Adrenal gland (tissue), 5 donors: ENCODE results near the gene TUT4.

Source experiments
- CTCF ChIP-seq, 6 experiments: fragments of 450-650 bp in 4 of 6; fragments of 200-600 bp in 2 of 6; sonication (generic) in 1 of 6; IDR thresholded peaks; 1 replicate in 5 of 6; 2 replicates in 1 of 6; pipeline versions ENCODE4 v1.5.1 to v1.8.0; 2016 to 2021; ENCODE audit warnings: antibody characterized with exemption in 6 of 6, mild to moderate bottlenecking in 2 of 6, moderate library complexity in 1 of 6
- POLR2A ChIP-seq, 2 donors: fragments of 450-650 bp; IDR thresholded peaks; one replicate each; pipeline ENCODE4 v1.6.1; 2017; ENCODE audit warnings: antibody characterized with exemption in 2 of 2, mild to moderate bottlenecking in 2 of 2, moderate library complexity in 1 of 2
- donor health status: DM: no; HTN: no; CAD: no.

DNA sequence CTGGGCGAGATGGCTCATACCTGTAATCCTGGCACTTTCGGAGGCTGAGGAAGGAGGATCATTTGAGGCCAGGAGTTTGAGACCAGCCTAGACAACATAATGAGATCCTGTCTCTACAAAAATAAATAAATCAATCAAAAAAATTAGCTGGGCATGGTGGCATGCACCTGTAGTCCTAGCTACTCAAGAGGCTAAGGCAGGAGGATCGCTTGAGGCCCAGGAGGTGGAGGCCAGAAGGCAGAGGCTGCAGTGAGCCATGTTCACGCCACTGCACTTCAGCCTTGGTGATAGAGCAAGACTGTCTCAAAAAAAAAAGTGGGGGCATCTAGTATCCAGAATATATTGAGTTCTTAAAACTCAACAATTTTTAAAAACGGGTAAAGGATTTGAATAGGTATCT, 6.0 kb downstream of the TUT4 start:
- TF ChIP-seq CTCF (IDR thresholded peaks at IDR 0.05) (no peak), POLR2A (IDR thresholded peaks at IDR 0.05) (no peak)
